Measurements from ENCODE around the gene DPH3.

DPH3 gene

DNA sequence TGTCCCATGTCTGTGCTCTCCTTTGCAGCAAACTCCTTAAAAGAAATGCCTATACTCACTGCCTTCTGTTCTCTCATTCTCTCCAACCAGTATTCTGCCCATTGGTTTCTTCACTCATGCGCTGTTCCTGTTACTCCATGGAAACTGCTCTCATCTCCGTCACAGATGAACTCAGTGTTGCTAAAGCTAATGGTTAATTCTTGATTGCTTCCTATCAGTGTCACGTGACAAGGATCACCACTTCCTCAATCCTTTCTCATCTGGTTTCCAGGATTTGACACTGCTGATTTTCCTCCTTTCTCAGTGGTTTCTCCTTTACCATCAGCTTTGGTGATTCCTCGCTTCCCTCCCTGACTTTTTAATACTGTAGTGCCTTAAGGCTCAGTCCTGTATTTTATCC lies 2.6 kb downstream of the DPH3 start:
- Histone ChIP-seq H2AK5ac (ENCODE audit: low read length, severe bottlenecking) (no peak overlapping the region), H3K9ac (ENCODE audit: low read length) (no peak overlapping the region), H3K9me3 (ENCODE audit: control insufficient read depth, low read length) (no peaks in the 10 kb centered on the region), H3K27ac (ENCODE audit: low read length, poor library complexity, severe bottlenecking) (no peak overlapping the region), H2BK120ac (ENCODE audit: low read depth, low read length) (no peak overlapping the region), H2BK12ac (ENCODE audit: low read length in 2 of 2) (no peak overlapping the region), H4K8ac (ENCODE audit: low read length) (no peak overlapping the region), H3K27me3 (ENCODE audit: control insufficient read depth in 1 of 2, insufficient read depth in 1 of 2, low read length in 2 of 2) (no peaks in the 10 kb centered on the region), H3K36me3 (ENCODE audit: control insufficient read depth in 1 of 2, insufficient read depth in 2 of 2, low read depth in 1 of 2, low read length in 2 of 2) (peaks cover 5 to 47% of the 10 kb centered on the region in 2 experiments), H3K4me3 (ENCODE audit: insufficient read depth in 1 of 2, low read depth in 1 of 2, low read length in 2 of 2) (no peak overlapping the region), H2BK15ac (ENCODE audit: low read depth, poor library complexity, severe bottlenecking) (no peak overlapping the region), H3K4me1 (ENCODE audit: control insufficient read depth, insufficient read depth, low read depth, low read length) (peaks cover 2% of the 10 kb centered on the region), H3K18ac (ENCODE audit: low read depth in 1 of 2, low read length in 2 of 2) (no peak overlapping the region), H3K4ac (ENCODE audit: low read depth in 1 of 2, low read length in 2 of 2) (no peak overlapping the region), H3K23ac (ENCODE audit: low read length in 2 of 2) (no peak overlapping the region), H2BK5ac (ENCODE audit: low read depth, low read length, poor library complexity, severe bottlenecking) (no peak overlapping the region), H3K79me1 (replicated peaks; ENCODE audit: low read length, poor library complexity, severe bottlenecking) (peaks cover 30% of the 10 kb centered on the region), H3K4me2 (ENCODE audit: low read length, poor library complexity, severe bottlenecking) (no peak overlapping the region), H2AFZ (ENCODE audit: low read depth, low read length) (no peak overlapping the region), H4K91ac (ENCODE audit: low read length) (no peak overlapping the region), H3K14ac (ENCODE audit: low read length in 2 of 2) (no peak overlapping the region)
- no peak for DNase-seq
- WGBS, result 86% methylated on average over 4 of the region's 4 CpGs

DNA sequence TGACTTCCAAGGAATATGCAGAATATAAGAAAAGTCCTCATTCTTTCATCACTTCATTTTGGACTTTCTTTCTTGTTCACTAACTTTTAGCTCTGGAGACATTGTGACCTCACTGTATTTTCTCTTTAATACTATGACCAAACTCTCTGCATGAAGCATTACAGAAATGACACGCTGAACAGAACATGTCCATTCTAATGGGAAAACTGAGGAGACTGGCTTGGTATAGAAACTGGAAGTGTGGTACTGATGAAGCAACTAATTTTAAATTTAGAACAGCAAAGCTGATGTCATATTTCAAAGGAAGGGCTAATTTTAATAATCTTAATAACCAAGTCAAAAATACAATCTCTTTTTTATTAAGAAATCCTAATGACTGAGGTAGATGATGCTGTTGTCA lies 4.7 kb downstream of the DPH3 start:
- Histone ChIP-seq H2AFZ (ENCODE audit: low read depth, low read length) (no peak overlapping the region), H3K9me3 (ENCODE audit: control insufficient read depth, low read length) (no peaks in the 10 kb centered on the region), H3K23ac (ENCODE audit: low read length in 2 of 2) (no peak overlapping the region), H3K4me1 (ENCODE audit: control insufficient read depth, insufficient read depth, low read depth, low read length) (peaks cover 2% of the 10 kb centered on the region), H2BK120ac (ENCODE audit: low read depth, low read length) (no peak overlapping the region), H2BK5ac (ENCODE audit: low read depth, low read length, poor library complexity, severe bottlenecking) (no peak overlapping the region), H3K27me3 (ENCODE audit: control insufficient read depth in 1 of 2, insufficient read depth in 1 of 2, low read length in 2 of 2) (no peaks in the 10 kb centered on the region), H2BK15ac (ENCODE audit: low read depth, poor library complexity, severe bottlenecking) (no peak overlapping the region), H4K8ac (ENCODE audit: low read length) (no peak overlapping the region), H2BK12ac (ENCODE audit: low read length in 2 of 2) (no peak overlapping the region), H3K4me2 (ENCODE audit: low read length, poor library complexity, severe bottlenecking) (no peak overlapping the region), H3K4me3 (ENCODE audit: insufficient read depth in 1 of 2, low read depth in 1 of 2, low read length in 2 of 2) (no peak overlapping the region), H3K27ac (ENCODE audit: low read length, poor library complexity, severe bottlenecking) (no peak overlapping the region), H2AK5ac (ENCODE audit: low read length, severe bottlenecking) (no peak overlapping the region), H3K4ac (ENCODE audit: low read depth in 1 of 2, low read length in 2 of 2) (no peak overlapping the region), H3K36me3 (ENCODE audit: control insufficient read depth in 1 of 2, insufficient read depth in 2 of 2, low read depth in 1 of 2, low read length in 2 of 2) (peaks cover 6 to 51% of the 10 kb centered on the region in 2 experiments), H4K91ac (ENCODE audit: low read length) (no peak overlapping the region), H3K9ac (ENCODE audit: low read length) (no peak overlapping the region), H3K18ac (ENCODE audit: low read depth in 1 of 2, low read length in 2 of 2) (no peak overlapping the region), H3K14ac (ENCODE audit: low read length in 2 of 2) (no peak overlapping the region), H3K79me1 (replicated peaks; ENCODE audit: low read length, poor library complexity, severe bottlenecking) (peaks cover 24% of the 10 kb centered on the region)
- 83% methylated on average over 1 of the region's 1 CpG for WGBS
- no peak for DNase-seq

GRCh38 chr3:16258866-16259265 lies 5.9 kb downstream of the DPH3 start:
- Histone ChIP-seq H2BK5ac (ENCODE audit: low read depth, low read length, poor library complexity, severe bottlenecking) (no peak overlapping the region), H4K8ac (ENCODE audit: low read length) (no peak overlapping the region)
- DNase-seq, result no peak

GRCh38 chr3:16258177-16258576 lies 6.6 kb downstream of the DPH3 start:
- Histone ChIP-seq H2BK12ac (ENCODE audit: low read length in 2 of 2) (no peak overlapping the region), H3K4me2 (ENCODE audit: low read length, poor library complexity, severe bottlenecking) (no peak overlapping the region), H3K14ac (ENCODE audit: low read length in 2 of 2) (no peak overlapping the region), H3K36me3 (ENCODE audit: control insufficient read depth in 1 of 2, insufficient read depth in 2 of 2, low read depth in 1 of 2, low read length in 2 of 2) (peaks cover 8 to 50% of the 10 kb centered on the region in 2 experiments), H2AK5ac (ENCODE audit: low read length, severe bottlenecking) (no peak overlapping the region), H3K27ac (ENCODE audit: low read length, poor library complexity, severe bottlenecking) (no peak overlapping the region), H4K8ac (ENCODE audit: low read length) (no peak overlapping the region), H2AFZ (ENCODE audit: low read depth, low read length) (no peak overlapping the region), H2BK15ac (ENCODE audit: low read depth, poor library complexity, severe bottlenecking) (no peak overlapping the region), H4K91ac (ENCODE audit: low read length) (no peak overlapping the region), H3K4ac (ENCODE audit: low read depth in 1 of 2, low read length in 2 of 2) (no peak overlapping the region), H2BK120ac (ENCODE audit: low read depth, low read length) (no peak overlapping the region), H2BK5ac (ENCODE audit: low read depth, low read length, poor library complexity, severe bottlenecking) (no peak overlapping the region), H3K9ac (ENCODE audit: low read length) (no peak overlapping the region), H3K79me1 (replicated peaks; ENCODE audit: low read length, poor library complexity, severe bottlenecking) (peaks cover 21% of the 10 kb centered on the region), H3K4me3 (ENCODE audit: insufficient read depth in 1 of 2, low read depth in 1 of 2, low read length in 2 of 2) (no peak overlapping the region), H3K18ac (ENCODE audit: low read depth in 1 of 2, low read length in 2 of 2) (no peak overlapping the region), H3K23ac (ENCODE audit: low read length in 2 of 2) (no peak overlapping the region), H3K27me3 (ENCODE audit: control insufficient read depth in 1 of 2, insufficient read depth in 1 of 2, low read length in 2 of 2) (no peaks in the 10 kb centered on the region), H3K9me3 (ENCODE audit: control insufficient read depth, low read length) (no peaks in the 10 kb centered on the region), H3K4me1 (ENCODE audit: control insufficient read depth, insufficient read depth, low read depth, low read length) (no peaks in the 10 kb centered on the region)
- no peak for DNase-seq
- 92% methylated on average over 5 of the region's 5 CpGs for WGBS

More at GRCh38 chr3:16258866-16259265, 5.9 kb downstream of the DPH3 start:
- Histone ChIP-seq H4K91ac (ENCODE audit: low read length) (no peak overlapping the region), H2BK120ac (ENCODE audit: low read depth, low read length) (no peak overlapping the region), H3K79me1 (replicated peaks; ENCODE audit: low read length, poor library complexity, severe bottlenecking) (peaks cover 21% of the 10 kb centered on the region), H3K4ac (ENCODE audit: low read depth in 1 of 2, low read length in 2 of 2) (no peak overlapping the region), H3K36me3 (ENCODE audit: control insufficient read depth in 1 of 2, insufficient read depth in 2 of 2, low read depth in 1 of 2, low read length in 2 of 2) (peaks cover 8 to 51% of the 10 kb centered on the region in 2 experiments), H3K27ac (ENCODE audit: low read length, poor library complexity, severe bottlenecking) (no peak overlapping the region), H3K27me3 (ENCODE audit: control insufficient read depth in 1 of 2, insufficient read depth in 1 of 2, low read length in 2 of 2) (no peaks in the 10 kb centered on the region), H3K18ac (ENCODE audit: low read depth in 1 of 2, low read length in 2 of 2) (no peak overlapping the region), H3K23ac (ENCODE audit: low read length in 2 of 2) (no peak overlapping the region), H3K4me2 (ENCODE audit: low read length, poor library complexity, severe bottlenecking) (no peak overlapping the region), H3K9me3 (ENCODE audit: control insufficient read depth, low read length) (no peaks in the 10 kb centered on the region), H2AK5ac (ENCODE audit: low read length, severe bottlenecking) (no peak overlapping the region), H3K14ac (ENCODE audit: low read length in 2 of 2) (no peak overlapping the region), H2BK15ac (ENCODE audit: low read depth, poor library complexity, severe bottlenecking) (no peak overlapping the region), H2BK12ac (ENCODE audit: low read length in 2 of 2) (no peak overlapping the region), H3K4me3 (ENCODE audit: insufficient read depth in 1 of 2, low read depth in 1 of 2, low read length in 2 of 2) (no peak overlapping the region), H3K4me1 (ENCODE audit: control insufficient read depth, insufficient read depth, low read depth, low read length) (no peaks in the 10 kb centered on the region), H2AFZ (ENCODE audit: low read depth, low read length) (no peak overlapping the region), H3K9ac (ENCODE audit: low read length) (no peak overlapping the region)
- WGBS, result 96% methylated on average over 1 of the region's 1 CpG
